ENCODE measurements around the gene ADSS1. TPM values are rescaled to one million over a fixed set of nuclear protein-coding genes. Genes with fewer than 3 reads are reported as not detected.

ADSS1 gene
- total and polyA plus RNA-seq, 2 donors (not counting 1 experiment from before 2014, with no cell fraction given) = 2.2 to 3.5 TPM

GRCh38 chr14:104712881-104713734 is 10.9 kb upstream of the ADSS1 start:
- H2AFZ ChIP-seq (ENCODE audit: low read length) = no peak overlapping the region
- H3K79me2 ChIP-seq (ENCODE audit: control insufficient read depth, insufficient read depth, low read length) = no peaks in the 10 kb centered on the region
- no peak overlapping the region for H3K4me2 ChIP-seq (ENCODE audit: extremely low read depth, insufficient read depth, low read length)
- no peak overlapping the region for H3K4me3 ChIP-seq (replicated peaks in 1 of 4; ENCODE audit: control extremely low read depth in 1 of 4, insufficient read depth in 1 of 4, low read depth in 3 of 4, low read length in 4 of 4)
- no peak overlapping the region for H3K9ac ChIP-seq (ENCODE audit: insufficient read depth, low read length)
- peaks cover 59% of the 10 kb centered on the region for H3K36me3 ChIP-seq (ENCODE audit: control insufficient read depth, insufficient read depth, low read length)
- no peaks in the 10 kb centered on the region for H3K9me3 ChIP-seq (ENCODE audit: control insufficient read depth, insufficient read depth, low read depth, low read length)
- H3K4me1 ChIP-seq (ENCODE audit: control insufficient read depth, extremely low read depth, insufficient read depth, low read length) = peaks cover 4% of the 10 kb centered on the region
- DNase-seq (ENCODE audit: low read depth in 2 of 2) = no peak
- no peaks in the 10 kb centered on the region for H3K27me3 ChIP-seq (ENCODE audit: control insufficient read depth, insufficient read depth, low read length)
- no peaks in the 10 kb centered on the region for H4K20me1 ChIP-seq (ENCODE audit: control insufficient read depth, extremely low read depth, insufficient read depth, low read length)
- TF ChIP-seq EZH2 (IDR thresholded peaks at IDR 0.05; ENCODE audit: low read length, missing control alignments) = no peak
- no peak for TF ChIP-seq CTCF (conservative IDR thresholded peaks at IDR 0.05 in 1 of 2, IDR thresholded peaks at IDR 0.05 in 1 of 2; ENCODE audit: low read depth in 1 of 2, low read length in 2 of 2)
- H3K27ac ChIP-seq (ENCODE audit: insufficient read depth, low read length) = no peak overlapping the region

- Histone ChIP-seq H3K79me2 (ENCODE audit: control insufficient read depth, insufficient read depth, low read length) (no peaks in the 10 kb centered on the region), H3K27ac (ENCODE audit: insufficient read depth, low read length) (no peak overlapping the region), H3K36me3 (ENCODE audit: control insufficient read depth, insufficient read depth, low read length) (peaks cover 62% of the 10 kb centered on the region), H3K4me1 (ENCODE audit: control insufficient read depth, extremely low read depth, insufficient read depth, low read length) (peaks cover under 1% of the 10 kb centered on the region), H3K4me3 (replicated peaks in 1 of 4; ENCODE audit: control extremely low read depth in 1 of 4, insufficient read depth in 1 of 4, low read depth in 3 of 4, low read length in 4 of 4) (no peak overlapping the region), H2AFZ (ENCODE audit: low read length) (no peak overlapping the region), H4K20me1 (ENCODE audit: control insufficient read depth, extremely low read depth, insufficient read depth, low read length) (no peaks in the 10 kb centered on the region), H3K9me3 (ENCODE audit: control insufficient read depth, insufficient read depth, low read depth, low read length) (no peaks in the 10 kb centered on the region), H3K27me3 (ENCODE audit: control insufficient read depth, insufficient read depth, low read length) (no peaks in the 10 kb centered on the region), H3K4me2 (ENCODE audit: extremely low read depth, insufficient read depth, low read length) (no peak overlapping the region), H3K9ac (ENCODE audit: insufficient read depth, low read length) (no peak overlapping the region)
- TF ChIP-seq EZH2 (IDR thresholded peaks at IDR 0.05; ENCODE audit: low read length, missing control alignments) (no peak), CTCF (conservative IDR thresholded peaks at IDR 0.05 in 1 of 2, IDR thresholded peaks at IDR 0.05 in 1 of 2; ENCODE audit: low read depth in 1 of 2, low read length in 2 of 2) (no peak)
- no peak for DNase-seq (ENCODE audit: low read depth in 2 of 2)
Measured at GRCh38 chr14:104714066-104714465, 10.0 kb upstream of the ADSS1 start.

- Histone ChIP-seq H3K4me2 (ENCODE audit: extremely low read depth, insufficient read depth, low read length) (no peak overlapping the region), H2AFZ (ENCODE audit: low read length) (no peak overlapping the region), H3K9me3 (ENCODE audit: control insufficient read depth, insufficient read depth, low read depth, low read length) (no peaks in the 10 kb centered on the region), H3K4me3 (replicated peaks in 1 of 4; ENCODE audit: control extremely low read depth in 1 of 4, insufficient read depth in 1 of 4, low read depth in 3 of 4, low read length in 4 of 4) (no peak overlapping the region), H3K79me2 (ENCODE audit: control insufficient read depth, insufficient read depth, low read length) (no peaks in the 10 kb centered on the region), H3K36me3 (ENCODE audit: control insufficient read depth, insufficient read depth, low read length) (peaks cover 63% of the 10 kb centered on the region), H3K4me1 (ENCODE audit: control insufficient read depth, extremely low read depth, insufficient read depth, low read length) (no peaks in the 10 kb centered on the region), H3K27ac (ENCODE audit: insufficient read depth, low read length) (no peak overlapping the region), H4K20me1 (ENCODE audit: control insufficient read depth, extremely low read depth, insufficient read depth, low read length) (no peaks in the 10 kb centered on the region), H3K27me3 (ENCODE audit: control insufficient read depth, insufficient read depth, low read length) (no peaks in the 10 kb centered on the region), H3K9ac (ENCODE audit: insufficient read depth, low read length) (no peak overlapping the region)
- no peak for DNase-seq (ENCODE audit: low read depth in 2 of 2)
- no peak for TF ChIP-seq CTCF (conservative IDR thresholded peaks at IDR 0.05 in 1 of 2, IDR thresholded peaks at IDR 0.05 in 1 of 2; ENCODE audit: low read depth in 1 of 2, low read length in 2 of 2)
- no peak for TF ChIP-seq EZH2 (IDR thresholded peaks at IDR 0.05; ENCODE audit: low read length, missing control alignments)
Measured at GRCh38 chr14:104714681-104715080, 9.3 kb upstream of the ADSS1 start.

Data from fibroblast of lung (primary cell).